HL-60 (cell line): ENCODE data around the gene KIF2C.
"Not testable (repeated sequence)": the region's sequence is repeated elsewhere in the genome, so short reads cannot be mapped to it uniquely, and the experiment has no call there.

ENCODE experiments used
- DNase-seq, 2 experiments: peaks; one replicate each; pipeline ENCODE4 v3.0.0-alpha.2; 2010 to 2020; ENCODE audit warnings: low read depth in 1 of 2, low spot score in 1 of 2
- H3K27ac ChIP-seq: fragments of 250-450 bp; sonication (Bioruptor Pico); replicated peaks from 2 replicates; pipeline ENCODE4 v1.5.1; 2020; ENCODE audit warnings: mild to moderate bottlenecking, moderate library complexity
- H3K27me3 ChIP-seq: fragments of 250-450 bp; sonication (Bioruptor Pico); 2 replicates; pipeline ENCODE4 v1.5.1; 2021; ENCODE audit warnings: mild to moderate bottlenecking, moderate library complexity; ENCODE audit not compliant: insufficient read depth, poor library complexity, severe bottlenecking
- H3K4me3 ChIP-seq: replicated peaks from 2 replicates; pipeline ENCODE4 v1.5.1; 2011; ENCODE audit warnings: mild to moderate bottlenecking, control low read depth, low read length; ENCODE audit not compliant: insufficient read depth
- CTCF ChIP-seq: IDR thresholded peaks from one replicate; pipeline ENCODE4 v1.5.1; 2011; ENCODE audit warnings: low read length, control low read depth, inconsistent platforms; ENCODE audit not compliant: insufficient read depth
- GABPA ChIP-seq: IDR thresholded peaks from 2 replicates; pipeline ENCODE4 v1.6.1; 2012; ENCODE audit warnings: low read depth
- POLR2AphosphoS5 ChIP-seq: IDR thresholded peaks from 2 replicates; pipeline ENCODE4 v1.6.1; 2012; ENCODE audit warnings: low read depth
- SPI1 ChIP-seq: IDR thresholded peaks from 2 replicates; pipeline ENCODE4 v1.6.1; 2012; ENCODE audit warnings: low read depth, mild to moderate bottlenecking, borderline replicate concordance
- TF ChIP-seq, protein P1 (sequence below): IDR thresholded peaks from 2 replicates; pipeline ENCODE4 v1.6.1; 2012; ENCODE audit warnings: low read depth; ENCODE audit not compliant: insufficient replicate concordance

Gene KIF2C

DNA sequence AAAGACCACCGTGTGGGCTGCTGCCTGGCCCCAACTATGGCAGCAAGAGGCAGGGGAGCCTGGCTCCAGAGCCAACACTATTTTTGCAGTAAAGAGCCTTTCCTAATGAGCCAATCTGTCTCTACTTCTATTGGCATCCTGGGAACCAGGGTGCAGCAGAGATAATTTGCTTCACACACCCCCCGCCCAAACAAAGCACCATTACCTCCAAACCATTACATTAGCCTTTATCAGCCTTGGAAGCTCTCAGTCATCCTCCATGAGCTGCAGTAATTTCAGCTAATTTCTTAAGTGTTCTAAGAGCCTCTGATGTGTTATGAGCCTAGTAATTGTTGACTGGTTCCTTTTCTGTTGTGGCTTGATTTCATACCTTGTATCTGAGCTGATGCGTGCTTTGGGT lies 43.5 kb upstream of the KIF2C start:
- Histone ChIP-seq H3K27ac (no peak overlapping the region), H3K4me3 (no peak overlapping the region), H3K27me3 (no peaks in the 10 kb centered on the region)
- no peak for DNase-seq
- TF ChIP-seq CTCF = no peak
- no peak for TF ChIP-seq GABPA

DNA sequence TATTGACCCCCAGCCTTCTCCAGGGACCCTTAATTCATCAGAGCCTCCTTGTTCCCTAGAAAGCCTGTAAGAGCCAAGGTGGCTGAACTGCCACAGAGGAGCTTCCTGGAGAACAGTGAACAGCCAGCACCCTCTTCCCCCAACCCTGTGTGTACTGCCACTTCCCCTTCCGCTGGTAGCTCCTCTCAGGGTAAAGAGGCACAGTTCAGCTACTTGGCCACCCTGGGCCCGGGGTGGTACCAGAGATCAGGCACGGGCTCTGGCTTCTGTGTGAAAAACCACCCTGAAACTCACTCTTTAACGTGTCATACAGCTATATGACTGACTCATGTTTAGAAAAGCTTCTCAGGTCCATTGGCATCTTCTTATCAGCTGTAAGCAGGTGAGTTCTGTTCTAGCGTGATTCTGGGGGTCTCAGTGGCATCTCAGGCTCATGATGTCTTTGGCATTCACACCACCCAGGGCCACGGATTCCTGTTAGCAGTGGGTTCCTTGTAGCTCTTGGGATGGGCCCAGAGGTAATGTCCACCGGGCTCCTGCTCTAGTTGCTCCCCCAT lies 42.8 kb upstream of the KIF2C start:
- H3K4me3 ChIP-seq = no peak overlapping the region
- TF ChIP-seq POLR2AphosphoS5 = peak; percentile 47; the same call in 1 of the 2 replicates
- TF ChIP-seq CTCF = no peak
- peak; percentile 96 for TF ChIP-seq SPI1
- TF ChIP-seq, protein P1, sequence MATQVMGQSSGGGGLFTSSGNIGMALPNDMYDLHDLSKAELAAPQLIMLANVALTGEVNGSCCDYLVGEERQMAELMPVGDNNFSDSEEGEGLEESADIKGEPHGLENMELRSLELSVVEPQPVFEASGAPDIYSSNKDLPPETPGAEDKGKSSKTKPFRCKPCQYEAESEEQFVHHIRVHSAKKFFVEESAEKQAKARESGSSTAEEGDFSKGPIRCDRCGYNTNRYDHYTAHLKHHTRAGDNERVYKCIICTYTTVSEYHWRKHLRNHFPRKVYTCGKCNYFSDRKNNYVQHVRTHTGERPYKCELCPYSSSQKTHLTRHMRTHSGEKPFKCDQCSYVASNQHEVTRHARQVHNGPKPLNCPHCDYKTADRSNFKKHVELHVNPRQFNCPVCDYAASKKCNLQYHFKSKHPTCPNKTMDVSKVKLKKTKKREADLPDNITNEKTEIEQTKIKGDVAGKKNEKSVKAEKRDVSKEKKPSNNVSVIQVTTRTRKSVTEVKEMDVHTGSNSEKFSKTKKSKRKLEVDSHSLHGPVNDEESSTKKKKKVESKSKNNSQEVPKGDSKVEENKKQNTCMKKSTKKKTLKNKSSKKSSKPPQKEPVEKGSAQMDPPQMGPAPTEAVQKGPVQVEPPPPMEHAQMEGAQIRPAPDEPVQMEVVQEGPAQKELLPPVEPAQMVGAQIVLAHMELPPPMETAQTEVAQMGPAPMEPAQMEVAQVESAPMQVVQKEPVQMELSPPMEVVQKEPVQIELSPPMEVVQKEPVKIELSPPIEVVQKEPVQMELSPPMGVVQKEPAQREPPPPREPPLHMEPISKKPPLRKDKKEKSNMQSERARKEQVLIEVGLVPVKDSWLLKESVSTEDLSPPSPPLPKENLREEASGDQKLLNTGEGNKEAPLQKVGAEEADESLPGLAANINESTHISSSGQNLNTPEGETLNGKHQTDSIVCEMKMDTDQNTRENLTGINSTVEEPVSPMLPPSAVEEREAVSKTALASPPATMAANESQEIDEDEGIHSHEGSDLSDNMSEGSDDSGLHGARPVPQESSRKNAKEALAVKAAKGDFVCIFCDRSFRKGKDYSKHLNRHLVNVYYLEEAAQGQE = no peak
- TF ChIP-seq GABPA = peak; percentile 71
- H3K27ac ChIP-seq = 0 out of 2 replicates have a peak overlapping the region, but pooled peaks have one; percentile 9
- DNase-seq = peak in 1 of 2 experiments; percentile 82
- H3K27me3 ChIP-seq = no peaks in the 10 kb centered on the region

DNA sequence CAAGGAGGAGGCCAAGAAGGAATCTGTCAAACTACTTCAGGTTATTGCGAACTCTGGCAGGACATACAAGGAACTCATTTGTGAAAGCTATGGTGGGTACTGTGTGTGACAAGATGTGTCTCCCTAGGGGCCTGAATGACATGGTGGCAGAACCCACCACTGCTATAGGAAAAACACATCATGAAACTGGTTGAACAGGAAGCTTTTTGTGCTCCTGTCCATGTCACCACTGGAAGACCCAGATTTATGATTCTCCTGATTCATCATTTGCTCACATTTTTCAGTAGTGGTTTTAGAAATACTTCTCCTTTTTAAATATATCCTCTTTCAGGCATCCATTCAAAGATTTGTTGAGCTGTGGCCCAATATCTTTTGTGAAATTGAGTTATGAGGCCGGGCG lies 41.5 kb upstream of the KIF2C start:
- Histone ChIP-seq H3K27ac (no peak overlapping the region), H3K27me3 (no peaks in the 10 kb centered on the region)
- TF ChIP-seq, protein P1 = no peak
- no peak for TF ChIP-seq SPI1
- no peak for TF ChIP-seq GABPA
- TF ChIP-seq POLR2AphosphoS5 = no peak
- TF ChIP-seq CTCF = no peak

GRCh38 chr1:44699375-44699774 lies 40.3 kb upstream of the KIF2C start:
- not testable (repeated sequence) for H3K27ac ChIP-seq, DNase-seq, H3K4me3 ChIP-seq, H3K27me3 ChIP-seq

More for the DNA sequence above, 41.5 kb upstream of the KIF2C start:
- no peak for DNase-seq
- H3K4me3 ChIP-seq = no peak overlapping the region
